Activated naive CD8-positive, alpha-beta T cell treated with anti-CD3 and anti-CD28 coated beads, Interleukin-2, amount 50 U/mL, for 24 hours (primary cell): ENCODE data around the gene TAS2R1.
"Not testable (repeated sequence)": the region's sequence is repeated elsewhere in the genome, so short reads cannot be mapped to it uniquely, and the experiment has no call there.

Experiments
- ATAC-seq: fragments of 150-1000 bp; cut with Tn5 transposase; one replicate; pipeline ENCODE4 v1.10.0; 2021
- DNase-seq: peaks from one replicate; pipeline ENCODE4 v3.0.0; 2021
- H3K27ac Mint-ChIP-seq: one replicate; pipeline ENCODE4 v1.8.0; 2021; ENCODE audit warnings: mild to moderate bottlenecking, mixed read lengths
- H3K27me3 Mint-ChIP-seq: one replicate; pipeline ENCODE4 v1.8.0; 2021; ENCODE audit warnings: mixed read lengths
- H3K36me3 Mint-ChIP-seq: one replicate; pipeline ENCODE4 v1.8.0; 2021; ENCODE audit warnings: low read depth, mixed read lengths
- H3K4me1 Mint-ChIP-seq: one replicate; pipeline ENCODE4 v1.8.0; 2021; ENCODE audit warnings: mixed read lengths
- H3K4me3 Mint-ChIP-seq: one replicate; pipeline ENCODE4 v1.8.0; 2021; ENCODE audit warnings: mild to moderate bottlenecking, moderate library complexity, mixed read lengths
- H3K9me3 Mint-ChIP-seq: one replicate; pipeline ENCODE4 v1.8.0; 2021; ENCODE audit warnings: mixed read lengths

Gene TAS2R1

GRCh38 chr5:9610364-9610763 lies 19.8 kb downstream of the TAS2R1 start:
- DNase-seq (no peak), ATAC-seq (no peak)
- Mint-ChIP-seq H3K36me3 (no peaks in the 10 kb centered on the region), H3K4me3 (no peak overlapping the region), H3K4me1 (no peaks in the 10 kb centered on the region), H3K9me3 (peaks cover 7% of the 10 kb centered on the region), H3K27ac (no peak overlapping the region), H3K27me3 (no peaks in the 10 kb centered on the region)

- H3K36me3 Mint-ChIP-seq = no peaks in the 10 kb centered on the region
- peaks cover 11% of the 10 kb centered on the region for H3K9me3 Mint-ChIP-seq
- H3K27me3 Mint-ChIP-seq = no peaks in the 10 kb centered on the region
- no peaks in the 10 kb centered on the region for H3K4me1 Mint-ChIP-seq
- ATAC-seq (no peak), DNase-seq (no peak)
- H3K27ac Mint-ChIP-seq = no peak overlapping the region
- no peak overlapping the region for H3K4me3 Mint-ChIP-seq
Measured at GRCh38 chr5:9608093-9608492, 22.1 kb downstream of the TAS2R1 start.

GRCh38 chr5:9605041-9605838 lies 24.9 kb downstream of the TAS2R1 start:
- Mint-ChIP-seq H3K27ac (no peak overlapping the region), H3K36me3 (no peaks in the 10 kb centered on the region)

GRCh38 chr5:9604416-9604815 lies 25.7 kb downstream of the TAS2R1 start:
- Mint-ChIP-seq H3K27ac (no peak overlapping the region), H3K9me3 (peaks cover 4% of the 10 kb centered on the region), H3K4me1 (no peaks in the 10 kb centered on the region), H3K4me3 (no peak overlapping the region), H3K36me3 (no peaks in the 10 kb centered on the region), H3K27me3 (no peaks in the 10 kb centered on the region)
- ATAC-seq (no peak), DNase-seq (no peak)

More at GRCh38 chr5:9605041-9605838, 24.9 kb downstream of the TAS2R1 start:
- Mint-ChIP-seq H3K4me1 (no peaks in the 10 kb centered on the region), H3K9me3 (peaks cover 4% of the 10 kb centered on the region), H3K27me3 (no peaks in the 10 kb centered on the region), H3K4me3 (no peak overlapping the region)
- ATAC-seq (no peak), DNase-seq (no peak)

GRCh38 chr5:9601055-9601739 lies 29.0 kb downstream of the TAS2R1 start:
- ATAC-seq = no peak
- Mint-ChIP-seq H3K27ac (no peak overlapping the region), H3K9me3 (peaks cover 4% of the 10 kb centered on the region), H3K4me3 (no peak overlapping the region), H3K36me3 (no peaks in the 10 kb centered on the region), H3K27me3 (no peaks in the 10 kb centered on the region), H3K4me1 (no peaks in the 10 kb centered on the region)
- DNase-seq = no peak

GRCh38 chr5:9599391-9599790 lies 30.8 kb downstream of the TAS2R1 start:
- Mint-ChIP-seq H3K4me3 (no peak overlapping the region), H3K27me3 (no peaks in the 10 kb centered on the region), H3K9me3 (peaks cover 5% of the 10 kb centered on the region), H3K27ac (no peak overlapping the region), H3K4me1 (no peaks in the 10 kb centered on the region), H3K36me3 (no peaks in the 10 kb centered on the region)
- ATAC-seq (no peak), DNase-seq (no peak)

- H3K27me3 Mint-ChIP-seq, H3K27ac Mint-ChIP-seq, DNase-seq, H3K36me3 Mint-ChIP-seq, H3K4me1 Mint-ChIP-seq, H3K9me3 Mint-ChIP-seq, ATAC-seq, H3K4me3 Mint-ChIP-seq: not testable (repeated sequence)
Measured at GRCh38 chr5:9598329-9598728, 31.8 kb downstream of the TAS2R1 start.

GRCh38 chr5:9597322-9597721 lies 32.8 kb downstream of the TAS2R1 start:
- not testable (repeated sequence) for H3K4me3 Mint-ChIP-seq, H3K4me1 Mint-ChIP-seq, H3K9me3 Mint-ChIP-seq, H3K36me3 Mint-ChIP-seq, ATAC-seq, H3K27me3 Mint-ChIP-seq, H3K27ac Mint-ChIP-seq, DNase-seq

- no peaks in the 10 kb centered on the region for H3K36me3 Mint-ChIP-seq
- no peak for ATAC-seq
- H3K4me1 Mint-ChIP-seq = no peaks in the 10 kb centered on the region
- no peak for DNase-seq
- no peak overlapping the region for H3K27ac Mint-ChIP-seq
- H3K4me3 Mint-ChIP-seq = no peak overlapping the region
- H3K9me3 Mint-ChIP-seq = peaks cover 3% of the 10 kb centered on the region
- H3K27me3 Mint-ChIP-seq = no peaks in the 10 kb centered on the region
Measured at GRCh38 chr5:9596824-9597223, 33.3 kb downstream of the TAS2R1 start.

- ATAC-seq (no peak), DNase-seq (no peak)
- no peaks in the 10 kb centered on the region for H3K36me3 Mint-ChIP-seq
- no peaks in the 10 kb centered on the region for H3K4me1 Mint-ChIP-seq
- H3K4me3 Mint-ChIP-seq = no peak overlapping the region
- H3K9me3 Mint-ChIP-seq = peaks cover 3% of the 10 kb centered on the region
- H3K27me3 Mint-ChIP-seq = no peaks in the 10 kb centered on the region
- H3K27ac Mint-ChIP-seq = no peak overlapping the region
Measured at GRCh38 chr5:9596171-9596780, 33.9 kb downstream of the TAS2R1 start.

- no peak for ATAC-seq
- H3K4me3 Mint-ChIP-seq = no peak overlapping the region
- H3K36me3 Mint-ChIP-seq = no peaks in the 10 kb centered on the region
- no peak overlapping the region for H3K27ac Mint-ChIP-seq
- no peaks in the 10 kb centered on the region for H3K27me3 Mint-ChIP-seq
- peaks cover 3% of the 10 kb centered on the region for H3K9me3 Mint-ChIP-seq
- DNase-seq = no peak
- H3K4me1 Mint-ChIP-seq = no peaks in the 10 kb centered on the region
Measured at GRCh38 chr5:9594913-9595312, 35.2 kb downstream of the TAS2R1 start.

GRCh38 chr5:9589049-9589835 lies 40.9 kb downstream of the TAS2R1 start:
- Mint-ChIP-seq H3K4me3 (no peak overlapping the region), H3K9me3 (peaks cover under 1% of the 10 kb centered on the region), H3K36me3 (no peaks in the 10 kb centered on the region), H3K27me3 (no peaks in the 10 kb centered on the region), H3K4me1 (no peaks in the 10 kb centered on the region), H3K27ac (no peak overlapping the region)
- DNase-seq = no peak
- no peak for ATAC-seq

GRCh38 chr5:9588254-9588653 lies 41.9 kb downstream of the TAS2R1 start:
- H3K4me1 Mint-ChIP-seq = no peaks in the 10 kb centered on the region
- H3K36me3 Mint-ChIP-seq = no peaks in the 10 kb centered on the region
- ATAC-seq = no peak
- no peaks in the 10 kb centered on the region for H3K9me3 Mint-ChIP-seq
- H3K4me3 Mint-ChIP-seq = no peak overlapping the region
- DNase-seq = no peak
- H3K27me3 Mint-ChIP-seq = no peaks in the 10 kb centered on the region
- H3K27ac Mint-ChIP-seq = no peak overlapping the region

- H3K9me3 Mint-ChIP-seq = no peaks in the 10 kb centered on the region
- H3K27me3 Mint-ChIP-seq = no peaks in the 10 kb centered on the region
- H3K4me1 Mint-ChIP-seq = no peaks in the 10 kb centered on the region
- DNase-seq (no peak), ATAC-seq (no peak)
- no peak overlapping the region for H3K4me3 Mint-ChIP-seq
- H3K36me3 Mint-ChIP-seq = no peaks in the 10 kb centered on the region
- H3K27ac Mint-ChIP-seq = no peak overlapping the region
Measured at GRCh38 chr5:9587135-9587534, 43.0 kb downstream of the TAS2R1 start.
